Anterior cingulate cortex (tissue), 58 donors: ENCODE measurements around the gene FGF18.
A peak's percentile ranks its signal among the peaks of the same experiment; 100 is the strongest.
"Not testable (repeated sequence)": the region's sequence is repeated elsewhere in the genome, so short reads cannot be mapped to it uniquely, and the experiment has no call there.

ENCODE experiments used
- DNase-seq, 58 donors: peaks; one replicate each; lab custom pipeline; 2025; lab: John Stamatoyannopoulos, UW

Gene FGF18

GRCh38 chr5:171488876-171489275 lies 69.4 kb downstream of the FGF18 start:
- no peak for DNase-seq

GRCh38 chr5:171492781-171493180 lies 73.3 kb downstream of the FGF18 start:
- DNase-seq: peak in 2 of 58 donors; percentile 6 to 9

GRCh38 chr5:171493646-171494393 lies 74.4 kb downstream of the FGF18 start:
- no peak for DNase-seq

GRCh38 chr5:171494452-171495121 lies 75.1 kb downstream of the FGF18 start:
- DNase-seq: no peak

GRCh38 chr5:171495122-171495700 lies 75.8 kb downstream of the FGF18 start:
- DNase-seq: no peak

- no peak for DNase-seq
Measured at GRCh38 chr5:171496456-171496855, 77.0 kb downstream of the FGF18 start.

- not testable (repeated sequence) for DNase-seq
Measured at GRCh38 chr5:171497494-171497893, 78.0 kb downstream of the FGF18 start.

- no peak for DNase-seq
Measured at GRCh38 chr5:171498166-171498565, 78.7 kb downstream of the FGF18 start.

GRCh38 chr5:171499611-171500010 lies 80.2 kb downstream of the FGF18 start:
- DNase-seq: no peak

- no peak for DNase-seq
Measured at GRCh38 chr5:171505473-171506043, 86.1 kb downstream of the FGF18 start.

GRCh38 chr5:171506951-171507350 lies 87.5 kb downstream of the FGF18 start:
- no peak for DNase-seq
